GM18502 (cell line): ENCODE results near the gene NDUFAF3.

Source experiments
- ATAC-seq: cut with Tn5 transposase; IDR thresholded peaks from one replicate; pipeline ENCODE4 v1.9.1; 2021; ENCODE audit warnings: mild to moderate bottlenecking; ENCODE audit not compliant: unreplicated experiment, poor library complexity

The NDUFAF3 gene

GRCh38 chr3:49030321-49030720 lies 8.4 kb downstream of the NDUFAF3 start:
- ATAC-seq = no peak

GRCh38 chr3:49032646-49033304 lies 10.9 kb downstream of the NDUFAF3 start:
- no peak for ATAC-seq

- no peak for ATAC-seq
Observed at GRCh38 chr3:49034650-49035049, 12.7 kb downstream of the NDUFAF3 start.

- ATAC-seq = no peak
Observed at GRCh38 chr3:49035281-49035680, 13.4 kb downstream of the NDUFAF3 start.

- ATAC-seq = no peak
Observed at GRCh38 chr3:49053543-49053942, 31.6 kb downstream of the NDUFAF3 start.

- ATAC-seq = no peak
Observed at GRCh38 chr3:49054344-49054862, 32.5 kb downstream of the NDUFAF3 start.

- ATAC-seq = no peak
Observed at GRCh38 chr3:49057268-49057667, 35.3 kb downstream of the NDUFAF3 start.

- ATAC-seq = no peak
Observed at GRCh38 chr3:49058011-49058410, 36.1 kb downstream of the NDUFAF3 start.
